ENCODE results near the gene UBE4B. TPM values are rescaled to one million over a fixed set of nuclear protein-coding genes. Genes with fewer than 3 reads are reported as not detected.
A peak's percentile ranks its signal among the peaks of the same experiment; 100 is the strongest.

UBE4B gene
- total and polyA plus RNA-seq, 9 donors, result 26.3 to 46.9 (median 38.9) TPM

GRCh38 chr1:10228528-10228927 lies 195.8 kb downstream of the UBE4B start:
- Histone ChIP-seq H3K9me3 (no peaks in the 10 kb centered on the region), H3K27ac (no peak overlapping the region), H3K4me3 (no peak overlapping the region), H3K36me3 (no peaks in the 10 kb centered on the region), H3K27me3 (no peaks in the 10 kb centered on the region), H3K4me1 (ENCODE audit: insufficient read depth) (peaks cover 6% of the 10 kb centered on the region)
- TF ChIP-seq POLR2A (IDR thresholded peaks at IDR 0.05), result no peak
- TF ChIP-seq EP300 (IDR thresholded peaks at IDR 0.05), result no peak
- no peak for TF ChIP-seq CTCF (IDR thresholded peaks at IDR 0.05)
- 65 to 75% (median 70%) methylated on average over 2 of the region's 2 CpGs for WGBS, 3 donors
- intact Hi-C loops (cut with DNase I), result no loop called here
- no peak for DNase-seq

- H3K4me1 ChIP-seq (ENCODE audit: insufficient read depth), result peaks cover 6% of the 10 kb centered on the region
- intact Hi-C loops (cut with DNase I), result no loop called here
- no peak for TF ChIP-seq EP300 (IDR thresholded peaks at IDR 0.05)
- TF ChIP-seq CTCF (IDR thresholded peaks at IDR 0.05), result no peak
- no peak for TF ChIP-seq POLR2A (IDR thresholded peaks at IDR 0.05)
- H3K36me3 ChIP-seq, result no peaks in the 10 kb centered on the region
- WGBS, 3 donors, result 62 to 76% (median 72%) methylated on average over 5 of the region's 5 CpGs
- H3K27me3 ChIP-seq, result no peaks in the 10 kb centered on the region
- no peak overlapping the region for H3K4me3 ChIP-seq
- no peaks in the 10 kb centered on the region for H3K9me3 ChIP-seq
- no peak overlapping the region for H3K27ac ChIP-seq
- DNase-seq, result no peak
These were observed 197.1 kb downstream of the UBE4B start for GRCh38 chr1:10229903-10230302.

MicroRNAs encoded within 50 kb of the gene (microRNA counts, 767-probe panel; counts per million panel counts)
- microRNA hsa-miR-1273d, result 530 counts per million, percentile 78 among the panel's probes with 10 or more counts

Small RNA genes lying within 50 kb of the gene (microRNA-seq; reads per million reads assigned to microRNA genes)
- 0 reads per million in 3 donors for gene MIR1273D

Small RNA genes lying within 50 kb of the gene (small RNA-seq; reads per million reads assigned to genes)
- gene MIR1273D (not detected), gene RNU6-828P (not detected)

Other genes starting within 250 kb of the UBE4B start
- gene CLSTN1, start 209.0 kb upstream of the UBE4B start, total RNA-seq, result 100 to 1,000 TPM in 5 of 7 donors, 10 to 100 TPM in 2; 70.5 to 145 (median 119) TPM
- 100 to 1,000 TPM in 1 of 2 donors, 10 to 100 TPM in 1; 84.3 to 110 TPM for gene CLSTN1, start 209.0 kb upstream of the UBE4B start, polyA plus RNA-seq
- 10 to 100 TPM; 16.6 to 28.5 (median 25.9) TPM for gene CTNNBIP1, start 122.7 kb upstream of the UBE4B start, total RNA-seq
- gene CTNNBIP1, start 122.7 kb upstream of the UBE4B start, polyA plus RNA-seq, result 10 to 100 TPM; 10.4 to 18.5 TPM
- gene LZIC, start 89.6 kb upstream of the UBE4B start, total RNA-seq, result 10 to 100 TPM; 21.2 to 54.3 (median 40.2) TPM
- gene LZIC, start 89.6 kb upstream of the UBE4B start, polyA plus RNA-seq, result 10 to 100 TPM; 24.6 to 61.3 TPM
- gene NMNAT1, start 89.5 kb upstream of the UBE4B start, total RNA-seq, result 1 to 10 TPM; 2.3 to 8.2 (median 5.8) TPM
- 10 to 100 TPM in 1 of 2 donors, 1 to 10 TPM in 1; 3.8 to 16.0 TPM for gene NMNAT1, start 89.5 kb upstream of the UBE4B start, polyA plus RNA-seq
- 10 to 100 TPM in 3 of 7 donors, 1 to 10 TPM in 4; 1.5 to 23.5 (median 8.3) TPM for gene RBP7, start 35.7 kb upstream of the UBE4B start, total RNA-seq
- gene RBP7, start 35.7 kb upstream of the UBE4B start, polyA plus RNA-seq, result 10 to 100 TPM; 28.8 to 53.4 TPM
- gene KIF1B, start 177.6 kb downstream of the UBE4B start, total RNA-seq, result 10 to 100 TPM; 34.8 to 44.2 (median 38.0) TPM
- 10 to 100 TPM; 11.5 to 27.7 TPM for gene KIF1B, start 177.6 kb downstream of the UBE4B start, polyA plus RNA-seq